ENCODE data around the gene FPR1.
"Not testable (repeated sequence)": the region's sequence is repeated elsewhere in the genome, so short reads cannot be mapped to it uniquely, and the experiment has no call there.

Gene FPR1

GRCh38 chr19:51749979-51750378, 1.7 kb downstream of the FPR1 start:
- H3K4me3 ChIP-seq (ENCODE audit: low read length): no peak overlapping the region
- no peak for DNase-seq (ENCODE audit: low read depth)
- TF ChIP-seq CTCF (conservative IDR thresholded peaks at IDR 0.05; ENCODE audit: low read depth, low read length): no peak

GRCh38 chr19:51746731-51747130, 4.9 kb downstream of the FPR1 start:
- no peak overlapping the region for H3K4me3 ChIP-seq (ENCODE audit: low read length)
- TF ChIP-seq CTCF (conservative IDR thresholded peaks at IDR 0.05; ENCODE audit: low read depth, low read length): no peak
- DNase-seq (ENCODE audit: low read depth): no peak

GRCh38 chr19:51743405-51743804, 8.3 kb downstream of the FPR1 start:
- DNase-seq (ENCODE audit: low read depth): no peak
- H3K4me3 ChIP-seq (ENCODE audit: low read length): no peak overlapping the region
- no peak for TF ChIP-seq CTCF (conservative IDR thresholded peaks at IDR 0.05; ENCODE audit: low read depth, low read length)

- no peak overlapping the region for H3K4me3 ChIP-seq (ENCODE audit: low read length)
- peak; percentile 29 for DNase-seq (ENCODE audit: low read depth)
- TF ChIP-seq CTCF (conservative IDR thresholded peaks at IDR 0.05; ENCODE audit: low read depth, low read length): no peak
Measured at GRCh38 chr19:51742789-51743188, 8.9 kb downstream of the FPR1 start.

GRCh38 chr19:51740356-51740755, 11.3 kb downstream of the FPR1 start:
- no peak for TF ChIP-seq CTCF (conservative IDR thresholded peaks at IDR 0.05; ENCODE audit: low read depth, low read length)
- no peak overlapping the region for H3K4me3 ChIP-seq (ENCODE audit: low read length)
- no peak for DNase-seq (ENCODE audit: low read depth)

- TF ChIP-seq CTCF (conservative IDR thresholded peaks at IDR 0.05; ENCODE audit: low read depth, low read length): no peak
- no peak for DNase-seq (ENCODE audit: low read depth)
- no peak overlapping the region for H3K4me3 ChIP-seq (ENCODE audit: low read length)
Measured at GRCh38 chr19:51739466-51740213, 12.0 kb downstream of the FPR1 start.

- DNase-seq (ENCODE audit: low read depth); H3K4me3 ChIP-seq (ENCODE audit: low read length): not testable (repeated sequence)
Measured at GRCh38 chr19:51738523-51738922, 13.2 kb downstream of the FPR1 start.
